ENCODE results near the gene RMND5B.

- peak; percentile 53 to 71 for TF ChIP-seq RAD21 (IDR thresholded peaks at IDR 0.05)
- no peak for TF ChIP-seq SP1 (IDR thresholded peaks at IDR 0.05)
- TF ChIP-seq CTCF (IDR thresholded peaks at IDR 0.05; ENCODE audit: low read depth, low read length, missing input control): peak; percentile 48
- TF ChIP-seq ZBTB33 (IDR thresholded peaks at IDR 0.05): no peak
- TF ChIP-seq TAF1 (conservative IDR thresholded peaks at IDR 0.05): no peak
- TF ChIP-seq MAX (IDR thresholded peaks at IDR 0.05): no peak
- TF ChIP-seq, protein P1, sequence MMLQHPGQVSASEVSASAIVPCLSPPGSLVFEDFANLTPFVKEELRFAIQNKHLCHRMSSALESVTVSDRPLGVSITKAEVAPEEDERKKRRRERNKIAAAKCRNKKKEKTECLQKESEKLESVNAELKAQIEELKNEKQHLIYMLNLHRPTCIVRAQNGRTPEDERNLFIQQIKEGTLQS (IDR thresholded peaks at IDR 0.05): no peak
- peak in 1 of 2 donors; percentile 68 for TF ChIP-seq RXRA (IDR thresholded peaks at IDR 0.05)
- no peak for TF ChIP-seq YY1 (IDR thresholded peaks at IDR 0.05)
- TF ChIP-seq EGR1 (IDR thresholded peaks at IDR 0.05; ENCODE audit: low read depth in 2 of 2): no peak
- TF ChIP-seq GABPA (IDR thresholded peaks at IDR 0.05 in 1 of 2, conservative IDR thresholded peaks at IDR 0.05 in 1 of 2): no peak
- TF ChIP-seq, protein P2, sequence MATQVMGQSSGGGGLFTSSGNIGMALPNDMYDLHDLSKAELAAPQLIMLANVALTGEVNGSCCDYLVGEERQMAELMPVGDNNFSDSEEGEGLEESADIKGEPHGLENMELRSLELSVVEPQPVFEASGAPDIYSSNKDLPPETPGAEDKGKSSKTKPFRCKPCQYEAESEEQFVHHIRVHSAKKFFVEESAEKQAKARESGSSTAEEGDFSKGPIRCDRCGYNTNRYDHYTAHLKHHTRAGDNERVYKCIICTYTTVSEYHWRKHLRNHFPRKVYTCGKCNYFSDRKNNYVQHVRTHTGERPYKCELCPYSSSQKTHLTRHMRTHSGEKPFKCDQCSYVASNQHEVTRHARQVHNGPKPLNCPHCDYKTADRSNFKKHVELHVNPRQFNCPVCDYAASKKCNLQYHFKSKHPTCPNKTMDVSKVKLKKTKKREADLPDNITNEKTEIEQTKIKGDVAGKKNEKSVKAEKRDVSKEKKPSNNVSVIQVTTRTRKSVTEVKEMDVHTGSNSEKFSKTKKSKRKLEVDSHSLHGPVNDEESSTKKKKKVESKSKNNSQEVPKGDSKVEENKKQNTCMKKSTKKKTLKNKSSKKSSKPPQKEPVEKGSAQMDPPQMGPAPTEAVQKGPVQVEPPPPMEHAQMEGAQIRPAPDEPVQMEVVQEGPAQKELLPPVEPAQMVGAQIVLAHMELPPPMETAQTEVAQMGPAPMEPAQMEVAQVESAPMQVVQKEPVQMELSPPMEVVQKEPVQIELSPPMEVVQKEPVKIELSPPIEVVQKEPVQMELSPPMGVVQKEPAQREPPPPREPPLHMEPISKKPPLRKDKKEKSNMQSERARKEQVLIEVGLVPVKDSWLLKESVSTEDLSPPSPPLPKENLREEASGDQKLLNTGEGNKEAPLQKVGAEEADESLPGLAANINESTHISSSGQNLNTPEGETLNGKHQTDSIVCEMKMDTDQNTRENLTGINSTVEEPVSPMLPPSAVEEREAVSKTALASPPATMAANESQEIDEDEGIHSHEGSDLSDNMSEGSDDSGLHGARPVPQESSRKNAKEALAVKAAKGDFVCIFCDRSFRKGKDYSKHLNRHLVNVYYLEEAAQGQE (IDR thresholded peaks at IDR 0.05): no peak
- no peak for TF ChIP-seq FOXA1 (IDR thresholded peaks at IDR 0.05)
- TF ChIP-seq JUND (IDR thresholded peaks at IDR 0.05): no peak
These were observed 66.2 kb downstream of the RMND5B start for GRCh38 chr5:178196986-178197385.

All from liver (tissue), 3 donors.